GM18951 (cell line): Measurements from ENCODE around the gene RS1.

Experiments used
- POLR2A ChIP-seq: IDR thresholded peaks from 4 replicates; pipeline ENCODE4 v1.6.1; 2011; ENCODE audit warnings: mild to moderate bottlenecking; ENCODE audit not compliant: insufficient read length, insufficient read depth; ENCODE audit errors: extremely low read depth
- in situ Hi-C: fragments of 300-500 bp; cut with MboI; formaldehyde crosslinking; loops from one replicate; pipeline ENCODE4 v1.12.0; 2022; ENCODE audit warnings: low sequenced_read_pairs, mixed read lengths, inconsistent platforms; ENCODE audit not compliant: unreplicated experiment

The RS1 gene

DNA sequence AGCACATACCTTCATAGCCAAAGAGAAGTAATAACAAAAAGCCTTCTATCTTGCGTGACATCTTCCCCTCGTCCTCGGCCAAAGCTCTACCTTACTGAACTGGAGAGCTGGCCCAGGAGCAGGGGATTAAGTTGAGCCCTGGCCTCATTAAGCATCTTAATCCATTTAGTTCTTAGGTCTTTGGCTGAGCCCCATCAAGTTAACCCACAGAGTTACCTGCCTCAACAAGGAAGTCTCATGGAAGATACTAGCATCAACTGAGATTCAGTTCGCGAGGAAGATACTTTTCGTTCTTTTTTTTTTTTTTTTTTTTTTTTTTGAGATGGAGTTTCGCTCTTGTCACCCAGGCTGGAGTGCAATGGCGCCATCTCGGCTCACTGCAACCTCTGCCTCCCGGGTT lies at the start of gene RS1:
RS1 (minus strand) TSS at position 101 of the 400 bp plus-strand sequence; CDS start at position 61, 40 bp downstream.
- TF ChIP-seq POLR2A: no peak
- in situ Hi-C loops: no loop called here

DNA sequence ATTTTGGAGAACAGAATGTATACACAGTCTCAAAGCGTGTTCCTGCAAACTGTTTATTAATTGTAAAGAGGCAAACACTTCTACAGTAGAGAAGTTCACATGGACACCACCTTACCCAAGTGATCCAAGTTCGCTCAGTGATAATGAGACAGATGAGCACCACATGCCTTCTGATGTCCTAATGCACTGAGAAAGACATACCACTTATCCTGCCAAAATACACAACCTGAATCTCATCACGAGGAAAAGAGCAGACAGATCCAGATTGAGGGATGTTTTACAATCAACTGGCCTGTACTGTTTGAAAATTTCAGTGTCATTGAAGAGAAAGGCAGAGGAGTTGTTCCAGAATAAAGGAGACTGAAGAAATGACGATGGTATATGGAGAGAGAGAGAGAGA lies 47.9 kb upstream of the RS1 start:
- in situ Hi-C loops: no loop called here
- TF ChIP-seq POLR2A: no peak

DNA sequence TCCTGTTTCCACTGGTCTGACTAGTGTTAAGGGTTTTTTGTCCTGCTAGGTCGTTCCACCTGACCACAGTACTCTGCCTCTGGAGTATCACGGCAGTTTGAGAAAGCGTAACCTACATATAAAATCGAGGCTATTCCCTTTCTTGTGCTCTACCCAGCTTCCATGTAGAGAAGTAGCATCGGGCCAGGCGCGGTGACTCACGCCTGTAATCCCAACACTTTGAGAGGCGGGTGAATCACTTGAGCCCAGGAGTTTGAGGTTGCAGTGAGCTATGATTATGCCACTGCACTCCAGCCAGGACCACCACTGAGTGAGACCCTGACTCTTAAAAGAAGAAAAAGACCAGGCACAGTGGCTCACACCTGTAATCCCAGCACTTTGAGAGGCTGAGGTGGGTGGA lies 43.0 kb upstream of the RS1 start:
- no peak for TF ChIP-seq POLR2A
- in situ Hi-C loops: no loop called here

DNA sequence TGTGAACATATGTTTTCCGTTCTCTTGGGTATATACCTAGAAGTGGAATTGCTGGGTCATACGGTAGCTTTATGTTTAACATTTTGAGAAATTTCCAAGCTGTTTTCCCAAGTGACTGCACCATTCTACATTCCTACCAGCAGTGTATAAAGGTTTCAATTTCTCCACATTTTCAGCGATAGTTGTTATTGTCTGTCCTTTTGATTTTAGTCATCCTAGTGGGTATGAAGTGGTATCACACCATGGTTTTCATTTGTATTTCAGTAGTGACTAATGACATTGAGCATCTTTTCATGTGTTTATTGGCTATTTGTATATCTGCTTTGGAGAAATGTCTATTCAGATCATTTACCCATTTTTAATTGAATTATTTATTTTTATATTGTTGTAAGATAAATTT lies 37.9 kb upstream of the RS1 start:
- no peak for TF ChIP-seq POLR2A
- in situ Hi-C loops: no loop called here

DNA sequence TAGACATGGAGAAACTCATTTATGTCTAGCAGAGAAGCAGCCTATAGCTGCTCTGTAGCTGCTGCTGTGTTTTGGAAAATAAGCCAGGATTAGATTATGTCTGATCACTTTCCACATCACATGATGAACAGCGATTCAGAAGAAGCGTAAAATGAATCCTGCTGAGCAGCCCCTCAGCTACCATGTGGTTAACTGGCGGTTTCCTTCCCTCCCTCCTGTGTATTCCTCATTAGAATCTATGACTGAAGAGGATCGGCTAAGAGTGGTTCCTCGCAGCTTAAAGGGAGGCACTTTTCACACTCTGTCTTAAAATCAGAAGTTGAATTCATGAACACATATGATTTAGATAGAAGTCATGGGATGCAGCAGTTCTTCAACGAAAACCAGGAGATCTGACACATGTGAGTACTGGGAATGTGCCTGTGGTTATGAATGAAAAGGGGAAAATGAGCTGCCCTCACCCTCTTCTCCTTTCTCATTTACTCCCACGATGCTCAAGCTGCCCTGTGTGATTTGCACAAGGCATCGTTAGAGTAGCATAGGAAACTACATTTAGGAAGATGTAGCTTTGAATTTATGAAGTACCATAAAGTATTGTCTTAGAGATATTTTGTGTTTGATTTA lies 35.6 kb upstream of the RS1 start, which contains the start of gene PPEF1:
PPEF1 (plus strand) TSS at position 220 of the 624 bp plus-strand sequence; CDS start at position 356, 136 bp downstream.
- in situ Hi-C loops: no loop called here
- TF ChIP-seq POLR2A: no peak

DNA sequence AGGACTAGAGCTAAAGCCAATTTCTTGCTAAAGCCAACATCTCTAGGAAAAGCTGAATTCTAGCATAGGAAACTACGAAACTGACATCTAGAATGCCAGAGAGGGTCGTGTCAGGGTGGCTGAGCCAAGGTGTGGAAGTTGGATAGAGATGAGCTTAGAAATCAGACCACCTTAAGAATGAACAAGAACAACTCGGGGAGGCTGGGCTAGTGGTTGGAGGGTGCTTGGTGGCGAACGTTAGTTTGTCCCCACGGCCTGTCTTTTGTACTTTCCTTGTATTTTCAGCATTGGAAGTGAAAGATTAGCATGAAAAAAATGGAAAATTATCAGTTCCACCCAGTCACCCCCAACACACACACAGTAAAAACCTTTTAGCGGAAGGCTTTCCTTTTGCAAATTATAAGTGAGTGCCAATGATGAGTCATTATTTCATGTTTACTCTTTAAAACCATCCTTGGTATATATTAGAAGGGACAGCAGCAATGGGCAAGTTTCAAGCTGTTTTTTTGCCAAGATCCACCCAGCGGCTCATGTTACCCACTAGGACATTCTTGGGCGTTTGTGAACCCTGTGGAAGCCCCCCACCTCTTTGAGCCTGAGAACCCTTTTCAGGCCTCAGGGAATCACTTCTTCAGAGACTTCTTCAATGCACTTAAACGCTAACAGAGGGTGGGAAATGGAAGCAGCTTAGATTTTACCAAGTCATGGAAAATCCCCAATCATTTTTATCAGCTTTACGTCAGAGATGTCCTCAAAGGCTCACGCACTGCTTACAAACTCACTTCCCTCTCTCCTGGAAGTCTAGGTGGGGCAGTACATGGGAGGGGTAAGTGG lies 30.7 kb upstream of the RS1 start:
- no peak for TF ChIP-seq POLR2A
- in situ Hi-C loops: no loop called here

DNA sequence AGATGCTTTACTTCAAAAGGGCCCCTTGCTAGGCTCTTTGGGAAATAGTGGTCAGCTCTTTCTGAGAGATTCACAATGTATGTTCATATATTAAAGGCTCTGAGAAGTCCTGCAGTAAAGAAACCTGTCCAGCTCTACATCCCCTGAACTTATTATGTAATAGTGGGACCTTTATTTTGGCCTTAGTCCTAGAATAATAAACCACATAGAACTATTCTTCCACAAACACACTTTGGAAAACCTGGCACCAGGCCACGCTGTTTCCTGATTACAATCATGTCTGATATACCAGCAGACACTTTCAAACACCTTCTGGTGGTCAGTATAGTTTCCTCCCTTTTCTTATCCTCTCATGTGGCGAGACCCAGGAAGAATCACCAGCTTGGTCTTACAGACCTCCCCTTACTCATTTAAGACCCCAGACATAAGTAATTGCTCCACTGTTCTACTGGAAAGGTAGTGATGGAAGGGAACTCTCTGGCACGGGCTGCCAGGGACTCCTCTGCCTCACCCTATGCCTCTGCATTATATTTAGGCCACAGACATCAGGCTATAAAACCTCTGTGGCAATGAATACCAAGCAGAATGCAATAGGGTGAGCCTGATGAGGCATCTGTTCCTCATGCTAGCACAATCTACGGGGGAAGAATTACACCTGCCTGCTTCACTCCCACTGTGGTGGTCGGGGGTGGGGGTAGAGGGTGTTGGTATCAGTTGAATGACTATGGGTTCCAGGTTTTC lies 29.9 kb upstream of the RS1 start:
- TF ChIP-seq POLR2A: no peak

DNA sequence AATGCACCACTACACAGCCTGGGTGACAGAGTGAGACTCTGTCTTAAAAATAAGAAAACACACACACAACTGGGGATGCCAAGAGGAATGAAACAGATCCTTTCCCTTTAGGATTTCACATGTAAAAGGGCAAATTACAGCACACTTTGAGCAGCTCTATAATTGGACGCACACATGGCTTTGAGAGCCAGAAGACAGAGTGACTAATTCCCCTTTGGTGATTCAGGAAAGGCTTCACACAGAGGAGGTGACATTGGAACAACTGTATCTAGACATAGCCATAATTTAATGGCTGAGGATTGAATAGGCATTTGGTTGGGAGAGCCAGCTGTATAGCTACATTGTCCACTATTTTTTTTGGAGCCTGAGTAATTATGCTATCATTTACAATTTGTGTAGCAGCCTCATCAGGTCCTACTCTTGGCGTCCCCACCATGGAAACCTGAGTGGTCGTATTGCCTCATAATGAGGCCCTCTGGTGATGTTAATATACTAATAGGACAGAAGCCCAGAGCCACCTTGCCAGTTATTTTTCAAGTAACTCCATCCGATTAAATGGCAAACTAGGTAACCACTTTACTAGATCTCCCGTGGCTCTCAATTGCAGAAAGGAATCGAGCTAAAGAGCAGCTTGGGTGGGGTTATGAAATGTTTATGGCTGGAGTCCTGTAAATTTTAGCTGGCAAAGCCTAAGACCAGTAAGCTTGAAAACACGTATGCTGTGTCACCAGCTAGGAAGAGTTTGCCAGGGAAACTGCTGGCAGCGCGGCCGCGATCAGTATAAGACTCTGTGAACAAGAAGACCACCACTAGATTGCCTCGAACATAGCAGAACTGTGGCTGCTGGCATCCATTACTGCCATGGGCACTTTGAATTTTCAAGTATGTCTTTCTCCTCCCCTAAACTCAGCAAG lies 27.1 kb upstream of the RS1 start:
- in situ Hi-C loops: no loop called here
- TF ChIP-seq POLR2A: no peak

More for the DNA sequence above, 29.9 kb upstream of the RS1 start:
- in situ Hi-C loops: no loop called here

DNA sequence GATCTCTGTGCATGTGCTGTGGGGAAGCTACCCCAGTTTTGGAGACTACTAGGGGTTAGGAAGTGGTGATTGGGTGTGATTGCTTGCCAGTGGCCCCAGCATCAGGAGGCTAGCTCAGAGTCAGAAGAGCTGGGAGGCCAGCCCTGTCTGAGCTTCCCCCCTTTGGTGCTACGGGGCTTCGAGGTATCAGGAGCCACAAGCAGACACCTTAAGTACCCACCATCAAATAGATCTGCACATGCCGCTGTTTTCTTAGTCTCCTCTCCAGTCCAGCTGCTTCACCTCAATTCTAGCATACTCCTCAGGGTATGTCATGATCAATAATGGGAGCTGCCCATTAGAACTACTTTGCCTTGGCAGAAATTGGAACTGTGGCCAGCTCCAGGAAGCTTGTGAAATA lies 24.7 kb upstream of the RS1 start:
- in situ Hi-C loops: no loop called here

DNA sequence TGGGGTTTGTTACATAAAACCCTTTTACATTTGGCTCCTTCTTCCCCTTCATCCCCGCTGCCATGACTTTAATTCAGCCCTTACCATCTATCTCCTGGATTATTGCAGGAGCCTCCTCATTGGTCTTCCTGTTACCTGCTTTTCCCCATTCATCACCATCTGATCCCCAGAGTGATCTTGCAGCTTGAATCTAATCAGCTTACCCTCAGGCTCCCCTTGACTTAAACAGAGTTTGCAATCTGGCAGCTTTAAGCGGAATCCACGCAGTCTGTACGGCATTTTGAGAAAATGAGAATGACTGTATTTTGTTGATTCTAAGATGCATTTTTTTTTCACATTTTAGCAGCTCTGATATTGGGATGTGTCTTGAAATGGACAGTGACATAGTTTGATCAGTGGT lies 20.6 kb upstream of the RS1 start:
- in situ Hi-C loops: no loop called here
- TF ChIP-seq POLR2A: no peak

More for the DNA sequence above, 24.7 kb upstream of the RS1 start:
- no peak for TF ChIP-seq POLR2A

DNA sequence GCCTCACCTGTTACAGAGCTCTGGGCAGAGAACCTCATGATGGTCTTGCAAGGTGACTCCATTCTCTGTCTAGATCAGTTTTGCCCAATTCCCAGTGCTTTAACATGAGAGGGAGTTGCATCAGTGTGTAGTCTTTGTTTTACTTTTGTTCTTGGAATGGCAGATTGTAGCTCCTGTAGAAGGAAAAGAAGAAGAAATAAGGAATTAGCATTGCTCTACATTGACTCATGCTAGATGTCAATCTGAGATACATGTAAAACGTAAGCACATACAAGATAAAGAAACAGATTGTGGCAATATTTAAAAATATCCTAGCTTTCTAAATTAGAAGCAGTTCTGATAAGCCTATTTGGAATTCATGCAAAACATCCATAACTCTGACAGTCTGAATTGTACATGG lies 19.5 kb upstream of the RS1 start:
- no peak for TF ChIP-seq POLR2A
- in situ Hi-C loops: no loop called here

DNA sequence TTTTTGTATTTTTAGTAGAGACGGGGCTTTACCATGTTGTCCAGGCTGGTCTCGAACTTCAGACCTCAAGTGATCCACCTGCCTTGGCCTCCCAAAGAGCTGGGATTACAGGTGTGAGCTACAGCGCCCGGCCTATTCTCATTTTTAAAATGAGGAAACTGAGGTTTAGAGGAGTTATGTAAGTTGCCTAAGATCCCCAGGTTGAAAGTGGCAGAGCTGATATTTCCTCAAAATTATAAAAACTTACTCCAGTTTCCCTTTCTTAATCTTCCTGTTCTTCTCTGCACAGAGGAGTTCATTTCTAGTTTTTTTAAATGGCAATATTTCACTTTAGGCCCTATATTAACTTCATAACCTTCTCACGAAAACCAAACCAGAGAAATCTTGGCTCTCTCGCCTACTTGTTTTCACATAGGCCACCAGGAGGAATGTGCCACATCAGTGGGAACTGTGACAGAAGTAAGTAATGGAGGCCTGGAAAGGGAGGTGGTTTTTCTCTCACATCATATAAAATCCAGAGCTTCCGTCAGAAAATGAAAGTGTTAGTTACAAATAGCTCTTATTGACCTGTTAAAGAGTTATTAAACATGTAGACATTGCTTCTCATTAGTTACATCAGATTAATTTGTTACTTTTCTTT lies 16.1 kb upstream of the RS1 start:
- in situ Hi-C loops: no loop called here
- TF ChIP-seq POLR2A: no peak
